ENCODE data around the gene ZNF555.
"Not testable (repeated sequence)": the region's sequence is repeated elsewhere in the genome, so short reads cannot be mapped to it uniquely, and the experiment has no call there.

The ZNF555 gene

DNA sequence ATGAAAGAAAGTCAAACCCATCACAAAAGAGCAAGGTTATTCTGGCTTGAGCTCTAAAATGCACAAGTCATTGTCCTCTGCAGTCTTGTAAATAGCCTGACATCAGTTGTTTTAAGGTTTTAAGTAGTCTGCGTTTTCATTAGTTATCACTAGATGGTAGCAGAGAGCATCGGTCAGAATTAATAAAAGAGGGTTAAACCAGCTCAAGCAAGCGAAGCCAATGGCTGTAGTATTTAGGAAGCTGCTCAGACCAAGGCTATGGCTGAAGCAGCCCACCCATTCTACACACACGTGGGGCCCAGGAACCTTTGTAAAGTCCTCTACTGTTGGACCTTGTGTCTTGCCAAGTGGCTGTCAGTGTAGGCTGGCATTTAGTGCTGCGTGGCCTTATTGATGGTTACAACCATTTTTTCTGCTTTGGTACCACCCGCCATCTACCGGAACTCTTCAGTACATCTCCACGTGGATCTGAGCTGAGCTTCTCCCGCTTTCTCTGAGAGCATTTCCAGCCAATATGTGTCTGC lies 46.2 kb downstream of the ZNF555 start:
- in situ Hi-C loops (cut with HindIII; ENCODE audit: low sequenced_read_pairs), result no loop called here
- peak; percentile 69 for DNase-seq (ENCODE audit: low read depth, low spot score)
- TF ChIP-seq, protein P1, sequence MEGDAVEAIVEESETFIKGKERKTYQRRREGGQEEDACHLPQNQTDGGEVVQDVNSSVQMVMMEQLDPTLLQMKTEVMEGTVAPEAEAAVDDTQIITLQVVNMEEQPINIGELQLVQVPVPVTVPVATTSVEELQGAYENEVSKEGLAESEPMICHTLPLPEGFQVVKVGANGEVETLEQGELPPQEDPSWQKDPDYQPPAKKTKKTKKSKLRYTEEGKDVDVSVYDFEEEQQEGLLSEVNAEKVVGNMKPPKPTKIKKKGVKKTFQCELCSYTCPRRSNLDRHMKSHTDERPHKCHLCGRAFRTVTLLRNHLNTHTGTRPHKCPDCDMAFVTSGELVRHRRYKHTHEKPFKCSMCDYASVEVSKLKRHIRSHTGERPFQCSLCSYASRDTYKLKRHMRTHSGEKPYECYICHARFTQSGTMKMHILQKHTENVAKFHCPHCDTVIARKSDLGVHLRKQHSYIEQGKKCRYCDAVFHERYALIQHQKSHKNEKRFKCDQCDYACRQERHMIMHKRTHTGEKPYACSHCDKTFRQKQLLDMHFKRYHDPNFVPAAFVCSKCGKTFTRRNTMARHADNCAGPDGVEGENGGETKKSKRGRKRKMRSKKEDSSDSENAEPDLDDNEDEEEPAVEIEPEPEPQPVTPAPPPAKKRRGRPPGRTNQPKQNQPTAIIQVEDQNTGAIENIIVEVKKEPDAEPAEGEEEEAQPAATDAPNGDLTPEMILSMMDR (IDR thresholded peaks at IDR 0.05; ENCODE audit: low read depth, low read length), result peak; percentile 66
- H3K4me3 ChIP-seq (ENCODE audit: low read depth, low read length), result no peak overlapping the region

DNA sequence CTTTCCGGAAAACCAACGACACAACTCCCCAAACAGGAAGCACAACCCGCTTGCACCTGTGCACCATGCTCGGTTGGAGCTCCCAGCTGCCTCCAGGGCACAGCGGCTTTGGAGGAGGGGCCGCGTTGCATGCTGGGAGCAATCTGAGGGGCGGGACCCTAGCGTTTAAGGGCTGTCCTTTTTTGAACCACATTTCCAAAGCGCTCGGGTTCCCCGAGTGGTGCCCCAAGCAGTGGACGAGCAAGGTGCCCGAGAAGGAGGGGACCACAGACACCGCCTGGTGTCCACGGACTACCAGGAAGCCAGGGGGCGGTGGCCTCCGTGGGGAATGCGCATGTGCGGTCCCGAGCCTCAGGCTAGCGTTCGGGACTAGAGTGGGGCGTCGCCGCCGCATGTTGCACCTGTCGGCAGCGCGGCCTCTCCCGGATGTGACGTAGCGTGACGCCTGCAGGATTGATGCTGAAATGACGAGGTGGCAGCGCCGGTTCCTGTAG lies 47.5 kb downstream of the ZNF555 start:
- no peak for DNase-seq (ENCODE audit: low read depth, low spot score)
- in situ Hi-C loops (cut with HindIII; ENCODE audit: low sequenced_read_pairs), result no loop called here
- TF ChIP-seq, protein P1 (IDR thresholded peaks at IDR 0.05; ENCODE audit: low read depth, low read length), result no peak
- H3K4me3 ChIP-seq (ENCODE audit: low read depth, low read length), result no peak overlapping the region

DNA sequence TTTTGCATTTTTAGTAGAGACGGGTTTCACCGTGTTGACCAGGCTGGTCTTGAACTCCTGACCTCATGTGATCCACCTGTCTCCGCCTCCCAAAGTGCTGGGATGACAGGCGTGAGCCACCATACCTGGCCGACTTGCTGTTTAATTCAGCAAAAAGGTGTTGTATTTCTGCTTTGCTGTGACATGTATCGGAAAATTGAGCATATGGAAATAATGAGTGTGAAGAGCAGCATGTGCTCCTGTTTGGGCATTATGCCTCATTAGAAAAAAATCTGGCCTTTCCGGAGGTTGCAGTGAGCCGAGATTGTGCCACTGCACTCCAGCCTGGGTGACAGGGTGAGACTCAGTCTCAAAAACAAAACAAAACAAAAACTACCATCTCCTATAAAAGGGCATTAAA lies 49.3 kb downstream of the ZNF555 start:
- H3K4me3 ChIP-seq (ENCODE audit: low read depth, low read length); DNase-seq (ENCODE audit: low read depth, low spot score): not testable (repeated sequence)

GRCh38 chr19:2896694-2897093 lies 55.4 kb downstream of the ZNF555 start:
- DNase-seq (ENCODE audit: low read depth, low spot score), result no peak
- in situ Hi-C loops (cut with HindIII; ENCODE audit: low sequenced_read_pairs), result no loop called here
- TF ChIP-seq, protein P1 (IDR thresholded peaks at IDR 0.05; ENCODE audit: low read depth, low read length), result no peak
- H3K4me3 ChIP-seq (ENCODE audit: low read depth, low read length), result no peak overlapping the region

More for the DNA sequence above, 49.3 kb downstream of the ZNF555 start:
- in situ Hi-C loops (cut with HindIII; ENCODE audit: low sequenced_read_pairs), result not testable (repeated sequence)

DNA sequence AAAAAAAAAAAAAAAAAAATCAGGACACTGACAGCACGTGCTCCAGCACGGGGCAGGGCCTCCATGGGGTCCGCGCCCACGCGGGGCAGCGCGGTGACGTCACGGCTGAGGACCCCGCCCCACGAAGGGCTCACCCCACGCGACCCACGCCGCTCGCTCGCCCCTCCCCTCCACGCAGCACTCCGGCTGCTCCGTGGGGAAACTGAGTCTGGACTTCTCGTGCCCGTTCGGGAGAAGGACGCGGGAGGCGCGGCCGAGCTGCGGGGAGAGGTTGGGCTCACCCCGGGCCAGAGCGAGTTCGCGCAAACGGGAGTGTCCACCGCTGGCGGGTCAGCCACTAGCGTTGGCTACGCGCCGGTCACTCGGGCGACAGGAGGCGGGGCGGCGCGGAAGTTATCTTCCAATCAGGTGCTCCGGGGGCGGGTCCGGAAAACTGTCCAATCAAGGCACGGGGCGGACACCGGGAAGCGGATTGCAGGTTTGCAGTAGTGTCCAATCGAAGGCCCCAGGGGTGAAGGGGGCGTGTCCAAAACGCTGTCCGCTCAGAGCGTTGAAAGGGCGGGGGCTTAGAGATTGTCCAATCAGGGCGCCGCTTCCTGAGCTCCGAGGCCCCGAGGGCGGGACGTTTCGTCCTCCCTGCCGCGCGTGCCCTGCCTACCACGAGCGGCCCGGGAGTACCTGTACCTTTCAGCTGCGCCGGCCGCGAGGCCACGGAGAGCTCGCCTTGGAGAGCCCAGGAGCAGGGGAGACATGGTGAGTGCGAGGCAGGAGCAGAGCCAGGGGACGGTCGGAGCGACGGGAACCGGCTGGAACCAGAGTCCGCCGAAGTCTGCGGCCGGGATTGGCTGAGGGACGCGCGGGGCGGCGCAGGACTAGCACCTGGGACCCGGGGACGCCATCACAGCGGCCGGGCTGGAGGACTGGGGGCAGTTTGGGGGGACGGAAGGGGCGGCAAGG lies 59.3 kb downstream of the ZNF555 start, which contains the start of gene ZNF57:
Gene ZNF57, plus strand, starts transcription at position 633 of the 957 bp plus-strand sequence. Its CDS starts 118 bp downstream, at position 751.
- TF ChIP-seq, protein P1 (IDR thresholded peaks at IDR 0.05; ENCODE audit: low read depth, low read length), result no peak
- in situ Hi-C loops (cut with HindIII; ENCODE audit: low sequenced_read_pairs), result no loop called here
- peak; percentile 99 for DNase-seq (ENCODE audit: low read depth, low spot score)
- peak within 1 kb of the TSS; percentile 91 for H3K4me3 ChIP-seq (ENCODE audit: low read depth, low read length)

- no peak overlapping the region for H3K4me3 ChIP-seq (ENCODE audit: low read depth, low read length)
- TF ChIP-seq, protein P1 (IDR thresholded peaks at IDR 0.05; ENCODE audit: low read depth, low read length), result no peak
- in situ Hi-C loops (cut with HindIII; ENCODE audit: low sequenced_read_pairs), result no loop called here
- DNase-seq (ENCODE audit: low read depth, low spot score), result no peak
Observed at GRCh38 chr19:2902590-2903218, 61.4 kb downstream of the ZNF555 start.

DNA sequence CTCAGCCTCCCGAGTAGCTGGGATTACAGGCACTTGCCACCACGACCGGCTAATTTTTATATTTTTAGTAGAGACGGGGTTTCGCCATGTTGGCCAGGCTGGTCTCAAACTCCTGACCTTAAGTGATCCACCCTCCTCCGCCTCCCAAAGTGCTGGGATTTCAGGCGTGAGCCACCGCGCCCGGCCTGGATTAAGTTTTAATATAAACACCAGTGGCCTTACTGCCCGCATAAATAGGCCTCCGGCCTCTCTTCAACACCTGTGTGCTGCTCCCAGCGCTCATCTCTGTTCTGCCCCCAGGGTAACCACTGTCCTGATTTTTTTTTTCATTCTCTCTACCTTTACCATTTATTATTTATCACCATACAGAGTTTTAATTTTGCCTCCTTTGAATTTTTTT lies 62.1 kb downstream of the ZNF555 start:
- DNase-seq (ENCODE audit: low read depth, low spot score); in situ Hi-C loops (cut with HindIII; ENCODE audit: low sequenced_read_pairs); H3K4me3 ChIP-seq (ENCODE audit: low read depth, low read length): not testable (repeated sequence)

Data from astrocyte of the spinal cord (primary cell).